GM12878 (cell line): ENCODE data around the gene CD244. TPM values are rescaled to one million over a fixed set of nuclear protein-coding genes. Genes with fewer than 3 reads are reported as not detected.
A peak's percentile ranks its signal among the peaks of the same experiment; 100 is the strongest.

ENCODE experiments used
- CREM ChIP-seq: IDR thresholded peaks from 2 replicates; pipeline ENCODE4 v1.6.1; 2014; ENCODE audit warnings: antibody characterized with exemption, low read depth
- EGR1 ChIP-seq, 2 experiments: IDR thresholded peaks; 1 replicate in 1 of 2; 2 replicates in 1 of 2; pipeline ENCODE4 v1.6.1; 2011 to 2012; ENCODE audit warnings: low read depth in 2 of 2, low read length in 2 of 2, borderline replicate concordance in 1 of 2, mild to moderate bottlenecking in 1 of 2, moderate library complexity in 1 of 2
- IKZF1 ChIP-seq: fragments of 450-650 bp; conservative IDR thresholded peaks from 2 replicates; pipeline ENCODE4 v1.6.1; 2017; ENCODE audit warnings: antibody characterized with exemption, mild to moderate bottlenecking
- IKZF2 ChIP-seq, 2 experiments: fragments of 450-650 bp; IDR thresholded peaks; 2 replicates each; pipeline ENCODE4 v1.6.1; 2017; ENCODE audit warnings: mild to moderate bottlenecking in 2 of 2, moderate library complexity in 2 of 2
- KLF5 ChIP-seq: fragments of 450-650 bp; IDR thresholded peaks from 2 replicates; pipeline ENCODE4 v1.6.1; 2014; ENCODE audit warnings: mild to moderate bottlenecking; ENCODE audit not compliant: partially characterized antibody
- NRF1 ChIP-seq: conservative IDR thresholded peaks from 2 replicates; pipeline ENCODE4 v1.6.1; 2011; ENCODE audit warnings: mild to moderate bottlenecking, low read depth, low read length, improper control_type of control experiment
- PAX8 ChIP-seq: fragments of 450-650 bp; IDR thresholded peaks from 2 replicates; pipeline ENCODE4 v1.6.1; 2017; ENCODE audit warnings: mild to moderate bottlenecking, moderate library complexity
- RAD21 ChIP-seq: IDR thresholded peaks from 2 replicates; pipeline ENCODE4 v1.6.1; 2011; ENCODE audit warnings: mild to moderate bottlenecking, low read depth, low read length, moderate library complexity; ENCODE audit not compliant: insufficient read depth
- SPI1 ChIP-seq: IDR thresholded peaks from 2 replicates; pipeline ENCODE4 v1.6.1; 2011; ENCODE audit warnings: low read depth, mild to moderate bottlenecking, low read length, moderate library complexity, borderline replicate concordance; ENCODE audit not compliant: insufficient read depth
- ZNF207 ChIP-seq: fragments of 450-650 bp; IDR thresholded peaks from 2 replicates; pipeline ENCODE4 v1.6.1; 2014; ENCODE audit warnings: antibody characterized with exemption, mild to moderate bottlenecking, borderline replicate concordance
- polyA plus RNA-seq, 11 experiments: library from polyadenylated mRNA; depleted of rRNA in 4 of 11; unstranded in 6 of 11; stranded (reverse) in 5 of 11; fragments of >200 nt; fragmentation: Nextera tagmentation in 4 of 11; fragmentation: Illumina TruSeq in 1 of 11; extraction: Ambion mirVana in 4 of 11; extraction: Trizol in 1 of 11; gene quantifications; 1 replicate in 1 of 11; 2 replicates in 10 of 11; pipeline versions ENCODE4 v1.2.1 to v1.2.3, GENCODE V29; 2011 to 2016; ENCODE audit warnings: inconsistent platforms in 2 of 11, missing spikeins in 2 of 11, low read depth in 1 of 11
- total RNA-seq, 4 experiments: library from RNA; depleted of rRNA in 3 of 4; stranded (reverse); fragments of >200 nt in 3 of 4; fragmentation: Illumina TruSeq in 1 of 4; extraction: Trizol in 1 of 4; gene quantifications; 2 replicates each; pipeline versions ENCODE4 v1.2.1 to v1.2.3, GENCODE V29; 2013 to 2021
- TF ChIP-seq, protein P1 (sequence below): fragments of 450-650 bp; IDR thresholded peaks from 2 replicates; pipeline ENCODE4 v1.6.1; 2017; ENCODE audit warnings: low read depth, mild to moderate bottlenecking, moderate library complexity
- TF ChIP-seq, protein P2 (sequence below): fragments of 450-650 bp; formaldehyde crosslinking; IDR thresholded peaks from 2 replicates; pipeline ENCODE4 v1.4.0; 2020; ENCODE audit warnings: mild to moderate bottlenecking, moderate library complexity

CD244 gene
- total and polyA plus RNA-seq, 10 of the 15 experiments (the other 5 are each of a cell fraction or from before 2014, with no cell fraction given) = 0.24 to 13.6 (median 0.73) TPM

DNA sequence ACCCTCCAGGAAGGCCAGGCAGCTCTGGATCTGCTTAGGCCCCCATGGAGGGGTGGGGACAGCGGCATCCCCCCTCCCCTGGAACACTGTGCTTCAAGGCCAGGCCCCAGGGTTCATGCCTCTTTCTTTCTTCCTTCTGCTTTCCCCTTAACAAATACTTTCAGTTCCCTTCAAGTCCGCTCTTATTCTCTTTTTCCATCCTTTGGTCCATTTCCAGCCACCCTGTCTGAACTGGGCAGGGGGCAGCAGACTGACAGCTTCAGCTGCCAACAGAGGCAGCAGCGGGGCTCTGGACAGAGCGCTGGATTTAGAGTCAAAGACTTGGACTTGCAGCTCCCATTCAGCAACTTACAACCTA lies 1.1 kb upstream of the CD244 start (continued):
- TF ChIP-seq ZNF207 (no peak), IKZF1 (peak; percentile 42; the same call in 1 of the 2 replicates), SPI1 (peak; percentile 34; the same call in 1 of the 2 replicates), CREM (no peak), IKZF2 (IDR thresholded peaks at IDR 0.05) (peak; percentile 25 to 51; a peak in 2 of 4 replicates), RAD21 (no peak), PAX8 (no peak), KLF5 (no peak), NRF1 (no peak), EGR1 (IDR thresholded peaks at IDR 0.05; ENCODE audit: borderline replicate concordance in 1 of 2, low read depth in 2 of 2, low read length in 2 of 2) (no peak)
- TF ChIP-seq, protein P1, sequence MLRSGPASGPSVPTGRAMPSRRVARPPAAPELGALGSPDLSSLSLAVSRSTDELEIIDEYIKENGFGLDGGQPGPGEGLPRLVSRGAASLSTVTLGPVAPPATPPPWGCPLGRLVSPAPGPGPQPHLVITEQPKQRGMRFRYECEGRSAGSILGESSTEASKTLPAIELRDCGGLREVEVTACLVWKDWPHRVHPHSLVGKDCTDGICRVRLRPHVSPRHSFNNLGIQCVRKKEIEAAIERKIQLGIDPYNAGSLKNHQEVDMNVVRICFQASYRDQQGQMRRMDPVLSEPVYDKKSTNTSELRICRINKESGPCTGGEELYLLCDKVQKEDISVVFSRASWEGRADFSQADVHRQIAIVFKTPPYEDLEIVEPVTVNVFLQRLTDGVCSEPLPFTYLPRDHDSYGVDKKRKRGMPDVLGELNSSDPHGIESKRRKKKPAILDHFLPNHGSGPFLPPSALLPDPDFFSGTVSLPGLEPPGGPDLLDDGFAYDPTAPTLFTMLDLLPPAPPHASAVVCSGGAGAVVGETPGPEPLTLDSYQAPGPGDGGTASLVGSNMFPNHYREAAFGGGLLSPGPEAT = 0 out of 2 replicates have a peak, but pooled peaks have one; percentile 21
- TF ChIP-seq, protein P2, sequence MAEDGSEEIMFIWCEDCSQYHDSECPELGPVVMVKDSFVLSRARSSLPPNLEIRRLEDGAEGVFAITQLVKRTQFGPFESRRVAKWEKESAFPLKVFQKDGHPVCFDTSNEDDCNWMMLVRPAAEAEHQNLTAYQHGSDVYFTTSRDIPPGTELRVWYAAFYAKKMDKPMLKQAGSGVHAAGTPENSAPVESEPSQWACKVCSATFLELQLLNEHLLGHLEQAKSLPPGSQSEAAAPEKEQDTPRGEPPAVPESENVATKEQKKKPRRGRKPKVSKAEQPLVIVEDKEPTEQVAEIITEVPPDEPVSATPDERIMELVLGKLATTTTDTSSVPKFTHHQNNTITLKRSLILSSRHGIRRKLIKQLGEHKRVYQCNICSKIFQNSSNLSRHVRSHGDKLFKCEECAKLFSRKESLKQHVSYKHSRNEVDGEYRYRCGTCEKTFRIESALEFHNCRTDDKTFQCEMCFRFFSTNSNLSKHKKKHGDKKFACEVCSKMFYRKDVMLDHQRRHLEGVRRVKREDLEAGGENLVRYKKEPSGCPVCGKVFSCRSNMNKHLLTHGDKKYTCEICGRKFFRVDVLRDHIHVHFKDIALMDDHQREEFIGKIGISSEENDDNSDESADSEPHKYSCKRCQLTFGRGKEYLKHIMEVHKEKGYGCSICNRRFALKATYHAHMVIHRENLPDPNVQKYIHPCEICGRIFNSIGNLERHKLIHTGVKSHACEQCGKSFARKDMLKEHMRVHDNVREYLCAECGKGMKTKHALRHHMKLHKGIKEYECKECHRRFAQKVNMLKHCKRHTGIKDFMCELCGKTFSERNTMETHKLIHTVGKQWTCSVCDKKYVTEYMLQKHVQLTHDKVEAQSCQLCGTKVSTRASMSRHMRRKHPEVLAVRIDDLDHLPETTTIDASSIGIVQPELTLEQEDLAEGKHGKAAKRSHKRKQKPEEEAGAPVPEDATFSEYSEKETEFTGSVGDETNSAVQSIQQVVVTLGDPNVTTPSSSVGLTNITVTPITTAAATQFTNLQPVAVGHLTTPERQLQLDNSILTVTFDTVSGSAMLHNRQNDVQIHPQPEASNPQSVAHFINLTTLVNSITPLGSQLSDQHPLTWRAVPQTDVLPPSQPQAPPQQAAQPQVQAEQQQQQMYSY (CRISPR knock-in tag) = no peak
